ENCODE data around the gene TRPT1.

TRPT1 gene

GRCh38 chr11:64258946-64259532 lies 33.1 kb upstream of the TRPT1 start:
- no peaks in the 10 kb centered on the region for H3K79me2 ChIP-seq (ENCODE audit: insufficient read depth, low read depth)
- no peak overlapping the region for H3K4me3 ChIP-seq (IDR thresholded peaks at IDR 0.05; ENCODE audit: insufficient read depth, low read depth, low read length)
- no peak overlapping the region for H3K9ac ChIP-seq
- H2AFZ ChIP-seq (ENCODE audit: low read depth): no peak overlapping the region
- no peaks in the 10 kb centered on the region for H3K4me1 ChIP-seq (ENCODE audit: low read depth, poor library complexity, severe bottlenecking)
- no peak overlapping the region for H3K4me2 ChIP-seq
- no peak for TF ChIP-seq CTCF (conservative IDR thresholded peaks at IDR 0.05; ENCODE audit: low read depth, low read length)
- no peaks in the 10 kb centered on the region for H3K36me3 ChIP-seq (ENCODE audit: insufficient read depth)
- no peaks in the 10 kb centered on the region for H3K27me3 ChIP-seq (ENCODE audit: insufficient read depth, low read depth)
- H4K20me1 ChIP-seq (ENCODE audit: insufficient read depth): no peaks in the 10 kb centered on the region
- no peak overlapping the region for H3K27ac ChIP-seq

GRCh38 chr11:64258356-64258755 lies 32.4 kb upstream of the TRPT1 start:
- Histone ChIP-seq H4K20me1 (ENCODE audit: insufficient read depth) (no peaks in the 10 kb centered on the region), H2AFZ (ENCODE audit: low read depth) (no peak overlapping the region), H3K27ac (no peak overlapping the region), H3K79me2 (ENCODE audit: insufficient read depth, low read depth) (no peaks in the 10 kb centered on the region), H3K36me3 (ENCODE audit: insufficient read depth) (no peaks in the 10 kb centered on the region), H3K4me1 (ENCODE audit: low read depth, poor library complexity, severe bottlenecking) (no peaks in the 10 kb centered on the region), H3K27me3 (ENCODE audit: insufficient read depth, low read depth) (no peaks in the 10 kb centered on the region), H3K9ac (no peak overlapping the region), H3K4me3 (IDR thresholded peaks at IDR 0.05; ENCODE audit: insufficient read depth, low read depth, low read length) (no peak overlapping the region), H3K4me2 (no peak overlapping the region)
- no peak for TF ChIP-seq CTCF (conservative IDR thresholded peaks at IDR 0.05; ENCODE audit: low read depth, low read length)

- H2AFZ ChIP-seq (ENCODE audit: low read depth): no peak overlapping the region
- no peaks in the 10 kb centered on the region for H3K79me2 ChIP-seq (ENCODE audit: insufficient read depth, low read depth)
- no peak overlapping the region for H3K27ac ChIP-seq
- no peak overlapping the region for H3K4me2 ChIP-seq
- no peaks in the 10 kb centered on the region for H4K20me1 ChIP-seq (ENCODE audit: insufficient read depth)
- no peak overlapping the region for H3K9ac ChIP-seq
- H3K36me3 ChIP-seq (ENCODE audit: insufficient read depth): no peaks in the 10 kb centered on the region
- no peaks in the 10 kb centered on the region for H3K27me3 ChIP-seq (ENCODE audit: insufficient read depth, low read depth)
- no peak overlapping the region for H3K4me3 ChIP-seq (IDR thresholded peaks at IDR 0.05; ENCODE audit: insufficient read depth, low read depth, low read length)
- no peak for TF ChIP-seq CTCF (conservative IDR thresholded peaks at IDR 0.05; ENCODE audit: low read depth, low read length)
- H3K4me1 ChIP-seq (ENCODE audit: low read depth, poor library complexity, severe bottlenecking): peaks cover 6% of the 10 kb centered on the region
These were observed 30.3 kb upstream of the TRPT1 start for GRCh38 chr11:64256300-64256699.

GRCh38 chr11:64255135-64256128 lies 29.4 kb upstream of the TRPT1 start:
- no peak overlapping the region for H3K4me2 ChIP-seq
- H3K36me3 ChIP-seq (ENCODE audit: insufficient read depth): no peaks in the 10 kb centered on the region
- peaks cover 6% of the 10 kb centered on the region for H3K4me1 ChIP-seq (ENCODE audit: low read depth, poor library complexity, severe bottlenecking)
- H3K79me2 ChIP-seq (ENCODE audit: insufficient read depth, low read depth): no peaks in the 10 kb centered on the region
- H2AFZ ChIP-seq (ENCODE audit: low read depth): no peak overlapping the region
- no peaks in the 10 kb centered on the region for H4K20me1 ChIP-seq (ENCODE audit: insufficient read depth)
- H3K4me3 ChIP-seq (IDR thresholded peaks at IDR 0.05; ENCODE audit: insufficient read depth, low read depth, low read length): no peak overlapping the region
- H3K27ac ChIP-seq: no peak overlapping the region
- TF ChIP-seq CTCF (conservative IDR thresholded peaks at IDR 0.05; ENCODE audit: low read depth, low read length): no peak
- H3K9ac ChIP-seq: no peak overlapping the region
- no peaks in the 10 kb centered on the region for H3K27me3 ChIP-seq (ENCODE audit: insufficient read depth, low read depth)
